OCI-LY3 (cell line): ENCODE measurements around the gene AKAP17A.
"Not testable (repeated sequence)": the region's sequence is repeated elsewhere in the genome, so short reads cannot be mapped to it uniquely, and the experiment has no call there.

Source experiments
- H2AFZ ChIP-seq: fragments of 200-600, 300-600 bp; shearing (Covaris generic); 2 replicates; pipeline ENCODE4 v1.6.0; 2014; ENCODE audit warnings: antibody characterized with exemption, low read depth, low read length
- H3K27ac ChIP-seq: fragments of 200-600, 300-600 bp; sonication (generic); 2 replicates; pipeline ENCODE4 v1.5.1; 2014; ENCODE audit warnings: mild to moderate bottlenecking, low read length, moderate library complexity, mixed read lengths
- H3K27me3 ChIP-seq: fragments of 200-600, 300-600 bp; sonication (generic); 2 replicates; pipeline ENCODE4 v1.6.1; 2014; ENCODE audit warnings: low read depth, low read length, mixed read lengths
- H3K36me3 ChIP-seq: fragments of 200-600, 300-600 bp; sonication (generic); replicated peaks from 2 replicates; pipeline ENCODE3; 2014; ENCODE audit warnings: low read depth, low read length, mixed read lengths
- H3K4me1 ChIP-seq: fragments of 300-600, 200-600 bp; sonication (generic); 2 replicates; pipeline ENCODE4 v1.6.1; 2014; ENCODE audit warnings: low read length, mixed read lengths
- H3K4me2 ChIP-seq: fragments of 200-600, 300-600 bp; sonication (generic); 2 replicates; pipeline ENCODE4 v1.6.1; 2014; ENCODE audit warnings: low read length, mixed read lengths
- H3K4me3 ChIP-seq: fragments of 300-600, 200-600 bp; sonication (generic); 2 replicates; pipeline ENCODE4 v1.5.1; 2014; ENCODE audit warnings: antibody characterized with exemption, mild to moderate bottlenecking, low read length, moderate library complexity
- H3K79me2 ChIP-seq: fragments of 300-600, 200-600 bp; shearing (Covaris generic); 2 replicates; pipeline ENCODE4 v1.6.1; 2014; ENCODE audit warnings: mild to moderate bottlenecking, low read length, mixed read lengths
- H3K9ac ChIP-seq: fragments of 300-600, 200-600 bp; shearing (Covaris generic); 2 replicates; pipeline ENCODE4 v1.6.0; 2014; ENCODE audit warnings: mild to moderate bottlenecking, low read length, moderate library complexity
- H3K9me3 ChIP-seq: fragments of 200-600, 300-600 bp; shearing (Covaris generic); 2 replicates; pipeline ENCODE4 v1.6.1; 2014; ENCODE audit warnings: low read length, mixed read lengths; ENCODE audit not compliant: insufficient read depth
- H4K20me1 ChIP-seq: fragments of 200-600, 300-600 bp; sonication (generic); 2 replicates; pipeline ENCODE4 v1.6.1; 2016; ENCODE audit warnings: low read length, mixed read lengths; ENCODE audit not compliant: insufficient read depth
- CTCF ChIP-seq: fragments of 200-600, 300-600 bp; sonication (generic); IDR thresholded peaks from 2 replicates; pipeline ENCODE4 v1.5.1; 2014; ENCODE audit warnings: antibody characterized with exemption, low read length, low read depth
- EZH2phosphoT487 ChIP-seq: fragments of 200-600 bp; shearing (Covaris generic); IDR thresholded peaks from 2 replicates; pipeline ENCODE4 v1.6.1; 2018; ENCODE audit warnings: antibody characterized with exemption, mixed run types, low read depth

AKAP17A gene

DNA sequence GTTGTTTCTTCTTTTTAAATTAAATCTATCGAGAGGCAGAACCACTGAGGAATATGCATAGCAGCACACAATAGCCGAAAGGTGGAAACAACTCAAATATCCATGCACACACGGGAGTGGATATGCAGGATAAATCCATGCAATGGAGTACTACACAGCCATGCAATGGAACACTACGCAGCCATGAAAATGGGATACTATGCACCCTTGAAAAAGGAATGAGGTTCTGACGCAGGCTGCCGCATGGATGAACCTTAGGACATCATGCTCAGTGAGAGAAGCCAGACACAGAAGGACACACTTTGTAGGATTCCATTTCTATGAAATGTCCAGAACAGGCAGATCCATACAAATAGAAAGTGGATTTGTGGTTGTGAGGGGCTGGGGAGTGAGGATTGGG is 36.0 kb upstream of the AKAP17A start:
- H3K9me3 ChIP-seq, result peaks cover 5% of the 10 kb centered on the region; the same call in 1 of the 2 replicates
- no peak overlapping the region for H2AFZ ChIP-seq
- H3K79me2 ChIP-seq, result no peaks in the 10 kb centered on the region
- TF ChIP-seq CTCF, result no peak
- TF ChIP-seq EZH2phosphoT487, result no peak
- H3K36me3 ChIP-seq, result no peaks in the 10 kb centered on the region
- H4K20me1 ChIP-seq, result no peaks in the 10 kb centered on the region
- H3K27me3 ChIP-seq, result peaks cover 21% of the 10 kb centered on the region
- no peak overlapping the region for H3K27ac ChIP-seq
- H3K4me3 ChIP-seq, result no peak overlapping the region
- H3K4me2 ChIP-seq, result no peak overlapping the region
- peaks cover 17% of the 10 kb centered on the region for H3K4me1 ChIP-seq
- no peak overlapping the region for H3K9ac ChIP-seq

- not testable (repeated sequence) for H3K4me2 ChIP-seq, H3K27ac ChIP-seq, H3K4me3 ChIP-seq, H2AFZ ChIP-seq, H3K4me1 ChIP-seq, H3K9me3 ChIP-seq, H4K20me1 ChIP-seq, H3K9ac ChIP-seq, H3K36me3 ChIP-seq, H3K79me2 ChIP-seq
- H3K27me3 ChIP-seq, result peaks cover 19% of the 10 kb centered on the region
Measured at GRCh38 chrX:1557442-1557841, 34.0 kb upstream of the AKAP17A start.

DNA sequence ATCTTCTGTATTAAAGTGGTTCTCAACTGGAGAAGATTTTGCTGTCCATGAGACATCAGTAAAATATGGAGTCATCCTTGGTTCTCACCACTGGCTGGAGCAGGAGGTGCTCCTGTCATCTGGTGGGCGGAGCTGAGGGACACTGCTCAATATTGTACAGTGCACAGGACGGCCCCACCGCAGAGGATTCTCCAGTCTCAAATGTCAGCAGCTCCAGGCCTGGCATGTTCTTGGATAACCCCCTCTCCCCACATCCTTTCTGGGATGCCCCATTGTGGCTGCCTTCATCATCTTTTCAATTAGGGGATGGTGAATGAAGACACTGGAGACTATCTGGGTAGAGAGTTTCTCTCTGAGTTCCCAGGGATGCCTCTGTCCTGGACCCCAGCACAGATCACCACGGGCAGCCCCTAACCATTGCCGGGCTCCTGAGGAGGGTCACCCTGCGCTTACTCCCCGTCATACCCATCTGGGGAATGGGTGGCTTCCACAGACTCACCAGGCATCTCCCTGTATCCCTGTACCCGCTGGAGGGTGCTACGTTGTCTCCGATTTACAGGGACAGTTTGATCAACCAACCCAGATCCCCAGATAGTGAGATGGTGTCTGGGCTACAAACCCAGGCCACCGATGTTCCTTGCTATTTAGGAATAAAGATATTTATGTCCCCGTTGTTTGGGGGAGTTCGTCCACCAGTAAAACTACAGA is 32.5 kb upstream of the AKAP17A start:
- Histone ChIP-seq H3K27me3 (peaks cover 14% of the 10 kb centered on the region; the same call in 1 of the 2 replicates), H3K9me3 (peaks cover 5% of the 10 kb centered on the region; the same call in 1 of the 2 replicates), H3K4me1 (peaks cover 5% of the 10 kb centered on the region), H3K27ac (no peak overlapping the region), H3K36me3 (no peaks in the 10 kb centered on the region), H3K79me2 (no peaks in the 10 kb centered on the region), H2AFZ (no peak overlapping the region), H3K4me2 (no peak overlapping the region), H4K20me1 (no peaks in the 10 kb centered on the region), H3K9ac (no peak overlapping the region), H3K4me3 (no peak overlapping the region)
- TF ChIP-seq CTCF (no peak), EZH2phosphoT487 (no peak)

- no peak overlapping the region for H3K9ac ChIP-seq
- H3K79me2 ChIP-seq, result no peaks in the 10 kb centered on the region
- peaks cover 23% of the 10 kb centered on the region; the same call in 1 of the 2 replicates for H3K27me3 ChIP-seq
- peaks cover 10% of the 10 kb centered on the region for H3K4me1 ChIP-seq
- no peaks in the 10 kb centered on the region for H3K9me3 ChIP-seq
- no peaks in the 10 kb centered on the region for H3K36me3 ChIP-seq
- no peak overlapping the region for H3K27ac ChIP-seq
- TF ChIP-seq CTCF (no peak), EZH2phosphoT487 (no peak)
- no peak overlapping the region for H3K4me2 ChIP-seq
- H4K20me1 ChIP-seq, result no peaks in the 10 kb centered on the region
- no peak overlapping the region for H2AFZ ChIP-seq
- no peak overlapping the region for H3K4me3 ChIP-seq
Measured at GRCh38 chrX:1561164-1561563, 30.2 kb upstream of the AKAP17A start.

- not testable (repeated sequence) for H3K4me3 ChIP-seq, H2AFZ ChIP-seq, H3K36me3 ChIP-seq, H3K9me3 ChIP-seq, H3K4me2 ChIP-seq, H4K20me1 ChIP-seq, H3K79me2 ChIP-seq, H3K27ac ChIP-seq, H3K9ac ChIP-seq
- Histone ChIP-seq H3K27me3 (peaks cover 28% of the 10 kb centered on the region), H3K4me1 (peaks cover 10% of the 10 kb centered on the region)
Measured at GRCh38 chrX:1564077-1564476, 27.3 kb upstream of the AKAP17A start.
